HCT116 (cell line): ENCODE measurements around the gene TRPM1. TPM values are rescaled to one million over a fixed set of nuclear protein-coding genes. Genes with fewer than 3 reads are reported as not detected.

ENCODE experiments used
- ATAC-seq: fragments of 200-7000 bp; cut with Tn5 transposase; 2 replicates; pipeline ENCODE4 v1.9.1; 2020; ENCODE audit warnings: mild to moderate bottlenecking, moderate library complexity
- BruUV-seq: library from RNA; stranded (reverse); fragments of 400-500 nt; replicated peaks from 2 replicates; lab custom pipeline; 2021; lab: Mats Ljungman, UMichigan
- CTCF ChIA-PET: fragments of 300-600 bp; sonication (Branson Sonifier 250); formaldehyde crosslinking; loops from one replicate; lab custom pipeline; 2021; ENCODE audit warnings: antibody characterized with exemption; lab: Charles Lee
- POLR2A ChIA-PET: fragments of 300-600, 350-600 bp; sonication (Branson Sonifier 250); formaldehyde crosslinking; loops from one replicate; lab custom pipeline; 2021; ENCODE audit warnings: antibody characterized with exemption; lab: Charles Lee
- RAD21 ChIA-PET, 2 experiments: fragments of 300-600 bp; sonication (Branson Sonifier 250); formaldehyde crosslinking; loops; one replicate each; lab custom pipeline; 2023; ENCODE audit warnings: low total read pairs in 2 of 2; ENCODE audit not compliant: uncharacterized antibody in 2 of 2, unreplicated experiment in 2 of 2, low non-redundant PET in 1 of 2; lab: Charles Lee
- DNase-seq: peaks from one replicate; pipeline ENCODE4 v3.0.0-alpha.2; 2010; ENCODE audit warnings: low read depth, low spot score
- H2AFZ ChIP-seq: fragments of 200-600 bp; shearing (Covaris generic), sonication (generic); 2 replicates; pipeline ENCODE4 v1.6.1; 2017; ENCODE audit warnings: low read depth, mixed run types, mixed read lengths, antibody characterized with exemption, low read length; ENCODE audit not compliant: poor library complexity, severe bottlenecking
- H3K27ac ChIP-seq: 2 replicates; pipeline ENCODE4 v1.5.1; 2012; ENCODE audit warnings: low read depth, low read length
- H3K27me3 ChIP-seq: fragments of 200-600 bp; sonication (generic); 2 replicates; pipeline ENCODE4 v1.6.1; 2016; ENCODE audit warnings: mixed run types, low read length, mixed read lengths; ENCODE audit not compliant: insufficient read depth
- H3K36me3 ChIP-seq, 2 experiments: fragments of 200-500 bp in 1 of 2; fragments of 200-600 bp in 1 of 2; sonication (Bioruptor generic) in 1 of 2; sonication (generic) in 1 of 2; 2 replicates each; pipeline versions ENCODE4 v1.5.1 to v1.6.1; 2014 to 2016; ENCODE audit warnings: low read length in 2 of 2, inconsistent platforms in 1 of 2, mixed read lengths in 1 of 2, mixed run types in 1 of 2; ENCODE audit not compliant: insufficient read depth in 2 of 2, control insufficient read depth in 1 of 2
- H3K4me1 ChIP-seq, 2 experiments: fragments of 200-600 bp in 1 of 2; sonication (generic) in 1 of 2; 2 replicates each; pipeline versions ENCODE4 v1.5.1 to v1.6.1; 2012 to 2017; ENCODE audit warnings: low read length in 2 of 2, inconsistent platforms in 1 of 2, mild to moderate bottlenecking in 1 of 2, mixed read lengths in 1 of 2, mixed run types in 1 of 2, moderate library complexity in 1 of 2; ENCODE audit not compliant: insufficient read depth in 2 of 2, control insufficient read depth in 1 of 2
- H3K4me2 ChIP-seq: fragments of 200-600 bp; sonication (generic); 2 replicates; pipeline ENCODE4 v1.6.1; 2017; ENCODE audit warnings: mixed run types, low read length, mixed read lengths
- H3K4me3 ChIP-seq, 2 experiments: fragments of 200-600 bp in 1 of 2; sonication (generic) in 1 of 2; replicated peaks in 1 of 2; 2 replicates each; pipeline ENCODE4 v1.5.1; 2011 to 2016; ENCODE audit warnings: low read length in 2 of 2, control low read depth in 1 of 2, low read depth in 1 of 2, mild to moderate bottlenecking in 1 of 2, mixed read lengths in 1 of 2, mixed run types in 1 of 2
- H3K79me2 ChIP-seq: fragments of 200-600 bp; sonication (generic); 2 replicates; pipeline ENCODE4 v1.6.1; 2017; ENCODE audit warnings: mild to moderate bottlenecking, mixed run types, low read length, moderate library complexity, mixed read lengths; ENCODE audit not compliant: insufficient read depth
- H3K9ac ChIP-seq: fragments of 200-600 bp; sonication (generic); 2 replicates; pipeline ENCODE4 v1.6.1; 2016; ENCODE audit warnings: low read length, mixed read lengths
- H3K9me2 ChIP-seq: fragments of 200-600 bp; sonication (generic), shearing (Covaris generic); 2 replicates; pipeline ENCODE4 v1.6.1; 2017; ENCODE audit warnings: mixed run types, mild to moderate bottlenecking, moderate library complexity; ENCODE audit not compliant: insufficient read depth
- H3K9me3 ChIP-seq, 2 experiments: fragments of 200-500 bp in 1 of 2; fragments of 200-600 bp in 1 of 2; sonication (Bioruptor generic) in 1 of 2; sonication (generic) in 1 of 2; 2 replicates each; pipeline ENCODE4 v1.6.1; 2014 to 2017; ENCODE audit warnings: low read length in 2 of 2, mixed read lengths in 2 of 2, inconsistent platforms in 1 of 2, low read depth in 1 of 2, mild to moderate bottlenecking in 1 of 2, mixed run types in 1 of 2, moderate library complexity in 1 of 2; ENCODE audit not compliant: control insufficient read depth in 1 of 2, insufficient read depth in 1 of 2
- H4K20me1 ChIP-seq: fragments of 200-600 bp; sonication (generic), shearing (Covaris generic); 2 replicates; pipeline ENCODE4 v1.6.1; 2017; ENCODE audit warnings: mixed run types, mild to moderate bottlenecking, moderate library complexity; ENCODE audit not compliant: insufficient read depth
- CBX3 ChIP-seq: IDR thresholded peaks from 2 replicates; pipeline ENCODE4 v1.6.1; 2012; ENCODE audit warnings: low read depth
- CEBPB ChIP-seq: IDR thresholded peaks from 2 replicates; pipeline ENCODE4 v1.6.1; 2012; ENCODE audit warnings: low read depth
- CTCF ChIP-seq, 3 experiments: fragments of 200-600 bp in 1 of 3; sonication (generic) in 1 of 3; IDR thresholded peaks in 2 of 3; conservative IDR thresholded peaks in 1 of 3; 2 replicates each; pipeline ENCODE4 v1.5.1; 2012 to 2017; ENCODE audit warnings: low read depth in 2 of 3, low read length in 2 of 3, antibody characterized with exemption in 1 of 3, borderline replicate concordance in 1 of 3, control low read depth in 1 of 3, mild to moderate bottlenecking in 1 of 3, mixed read lengths in 1 of 3, mixed run types in 1 of 3, moderate library complexity in 1 of 3; ENCODE audit not compliant: insufficient read depth in 1 of 3
- EGR1 ChIP-seq: IDR thresholded peaks from 2 replicates; pipeline ENCODE4 v1.6.1; 2012; ENCODE audit warnings: low read depth
- ELF1 ChIP-seq: IDR thresholded peaks from 2 replicates; pipeline ENCODE4 v1.6.1; 2012; ENCODE audit warnings: low read depth, borderline replicate concordance
- EZH2 ChIP-seq: fragments of 200-600 bp; sonication (generic); IDR thresholded peaks from 2 replicates; pipeline ENCODE4 v1.6.1; 2017; ENCODE audit warnings: antibody characterized with exemption, mixed run types
- EZH2phosphoT487 ChIP-seq: fragments of 200-600 bp; IDR thresholded peaks from 2 replicates; pipeline ENCODE4 v1.6.1; 2018; ENCODE audit warnings: antibody characterized with exemption, borderline replicate concordance
- FOSL1 ChIP-seq: IDR thresholded peaks from 2 replicates; pipeline ENCODE4 v1.6.1; 2012; ENCODE audit warnings: low read depth
- POLR2A ChIP-seq: IDR thresholded peaks from 2 replicates; pipeline ENCODE4 v1.7.0; 2011; ENCODE audit warnings: borderline replicate concordance; ENCODE audit not compliant: insufficient read depth, insufficient read length; ENCODE audit errors: extremely low read depth
- POLR2AphosphoS5 ChIP-seq: IDR thresholded peaks from 2 replicates; pipeline ENCODE4 v1.6.1; 2011; ENCODE audit warnings: mild to moderate bottlenecking, low read depth, low read length, moderate library complexity
- SIN3A ChIP-seq: IDR thresholded peaks from 2 replicates; pipeline ENCODE4 v1.6.1; 2012; ENCODE audit warnings: low read depth
- SP1 ChIP-seq: IDR thresholded peaks from 2 replicates; pipeline ENCODE4 v1.6.1; 2012; ENCODE audit warnings: low read depth
- SRF ChIP-seq: IDR thresholded peaks from 2 replicates; pipeline ENCODE4 v1.6.1; 2012; ENCODE audit warnings: low read depth
- TCF7L2 ChIP-seq: IDR thresholded peaks from 2 replicates; pipeline ENCODE4 v1.7.0; 2011; ENCODE audit warnings: borderline replicate concordance, inconsistent platforms; ENCODE audit not compliant: insufficient read depth, insufficient read length; ENCODE audit errors: extremely low read depth
- ZFX ChIP-seq: fragments of 450-650 bp; IDR thresholded peaks from 2 replicates; pipeline ENCODE4 v1.6.1; 2017
- ZNF274 ChIP-seq: fragments of 200-500 bp; sonication (Bioruptor generic); IDR thresholded peaks from 2 replicates; pipeline ENCODE4 v1.6.1; 2014; ENCODE audit warnings: mild to moderate bottlenecking, low read depth, low read length, inconsistent platforms
- intact Hi-C: fragments of 100-400 bp; cut with micrococcal nuclease; formaldehyde crosslinking; loops from 2 replicates; pipeline ENCODE4 v1.10.0; 2022
- total RNA-seq: library from RNA; stranded (reverse); gene quantifications from one replicate; pipeline ENCODE4 v1.2.1, GENCODE V29; 2021; ENCODE audit not compliant: unreplicated experiment
- TF ChIP-seq, protein P1 (sequence below): IDR thresholded peaks from 2 replicates; pipeline ENCODE4 v1.6.1; 2012

TRPM1 gene
- total RNA-seq, 1 experiment from 2014 or later, result not detected

DNA sequence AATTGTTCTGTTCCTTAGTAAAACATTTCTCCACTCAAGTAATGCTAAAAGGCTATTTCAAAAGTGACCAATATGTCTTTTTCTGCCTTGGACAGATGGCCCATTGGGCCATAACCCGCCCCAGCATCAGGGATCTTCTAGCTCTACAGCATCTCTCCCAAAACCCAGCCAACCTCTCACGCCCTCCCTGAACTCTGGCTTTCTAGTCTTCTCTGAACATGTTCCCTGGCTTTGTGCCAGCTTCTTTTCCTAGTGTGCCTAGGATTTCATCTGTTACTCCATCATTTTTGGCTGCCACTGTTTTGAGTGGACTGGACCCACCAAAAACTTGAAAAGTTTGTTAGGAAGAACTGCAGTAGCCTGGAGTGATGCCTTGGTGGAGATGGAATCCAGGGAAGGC lies 30.7 kb downstream of the TRPM1 start:
- DNase-seq (no peak), ATAC-seq (no peak)
- Histone ChIP-seq H4K20me1 (no peaks in the 10 kb centered on the region), H3K27ac (no peak overlapping the region), H3K9me3 (no peaks in the 10 kb centered on the region), H3K9ac (no peak overlapping the region), H3K9me2 (no peaks in the 10 kb centered on the region), H3K27me3 (no peaks in the 10 kb centered on the region), H2AFZ (no peak overlapping the region), H3K79me2 (no peaks in the 10 kb centered on the region), H3K4me1 (no peaks in the 10 kb centered on the region), H3K4me3 (no peak overlapping the region), H3K4me2 (no peak overlapping the region), H3K36me3 (no peaks in the 10 kb centered on the region)
- TF ChIP-seq, protein P1, sequence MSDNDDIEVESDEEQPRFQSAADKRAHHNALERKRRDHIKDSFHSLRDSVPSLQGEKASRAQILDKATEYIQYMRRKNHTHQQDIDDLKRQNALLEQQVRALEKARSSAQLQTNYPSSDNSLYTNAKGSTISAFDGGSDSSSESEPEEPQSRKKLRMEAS, result no peak
- TF ChIP-seq EGR1, result no peak
- no peak for TF ChIP-seq POLR2A
- no peak for TF ChIP-seq EZH2
- no peak for TF ChIP-seq SIN3A
- TF ChIP-seq FOSL1, result no peak
- no peak for TF ChIP-seq SRF
- TF ChIP-seq CTCF (IDR thresholded peaks at IDR 0.05 in 2 of 3, conservative IDR thresholded peaks at IDR 0.05 in 1 of 3; ENCODE audit: borderline replicate concordance in 1 of 3, insufficient read depth in 1 of 3, low read depth in 2 of 3, low read length in 2 of 3), result no peak
- TF ChIP-seq ZNF274, result no peak
- no peak for TF ChIP-seq EZH2phosphoT487
- TF ChIP-seq SP1, result no peak
- no peak for TF ChIP-seq ELF1
- TF ChIP-seq TCF7L2, result no peak
- no peak for TF ChIP-seq POLR2AphosphoS5
- no peak for TF ChIP-seq CEBPB
- TF ChIP-seq ZFX, result no peak
- TF ChIP-seq CBX3, result no peak
- POLR2A ChIA-PET, result no interaction called here
- intact Hi-C loops, result no loop called here
- CTCF ChIA-PET, result no interaction called here
- no TSS peak for BruUV-seq
- RAD21 ChIA-PET, result no interaction called here
